Activated B cell treated with CpG ODN at 0.5 μM for 24 hours (primary cell): ENCODE measurements around the gene OGFOD1. TPM values are rescaled to one million over a fixed set of nuclear protein-coding genes. Genes with fewer than 3 reads are reported as not detected.

Experiments used
- ATAC-seq: fragments of 200-7000 bp; cut with Tn5 transposase; one replicate; pipeline ENCODE4 v1.10.0; 2021; ENCODE audit warnings: low read depth, mild to moderate bottlenecking, moderate library complexity
- CTCF ChIA-PET: fragments of 350-600 bp; sonication (Branson Sonifier 250); formaldehyde crosslinking; loops from one replicate; lab custom pipeline; 2021; ENCODE audit warnings: antibody characterized with exemption; lab: Charles Lee
- POLR2A ChIA-PET: fragments of 350-600 bp; sonication (Branson Sonifier 250); formaldehyde crosslinking; loops from one replicate; lab custom pipeline; 2021; ENCODE audit warnings: antibody characterized with exemption; lab: Charles Lee
- DNase-seq: peaks from one replicate; pipeline ENCODE4 v3.0.0; 2022
- H3K27ac Mint-ChIP-seq: one replicate; pipeline ENCODE4 v1.8.0; 2020; ENCODE audit warnings: mixed read lengths
- H3K27me3 Mint-ChIP-seq: one replicate; pipeline ENCODE4 v1.8.0; 2021; ENCODE audit warnings: mixed read lengths
- H3K36me3 Mint-ChIP-seq: one replicate; pipeline ENCODE4 v1.8.0; 2021; ENCODE audit warnings: low read depth, mixed read lengths
- H3K4me1 Mint-ChIP-seq: one replicate; pipeline ENCODE4 v1.8.0; 2021; ENCODE audit warnings: mixed read lengths
- H3K4me3 Mint-ChIP-seq: one replicate; pipeline ENCODE4 v1.8.0; 2020; ENCODE audit warnings: mild to moderate bottlenecking, mixed read lengths
- H3K9me3 Mint-ChIP-seq: one replicate; pipeline ENCODE4 v1.8.0; 2020; ENCODE audit warnings: mixed read lengths
- intact Hi-C: fragments of 100-400 bp; cut with micrococcal nuclease; formaldehyde crosslinking; loops from one replicate; pipeline ENCODE4 v1.15.1; 2024
- total RNA-seq: library from RNA; stranded (reverse); gene quantifications from 2 replicates; pipeline ENCODE4 v1.2.3, GENCODE V29; 2022
- TF ChIP-seq, protein P1 (sequence below): fragments of 200-600 bp; IDR thresholded peaks from one replicate; pipeline ENCODE4 v1.8.0; 2022; ENCODE audit warnings: antibody characterized with exemption, mild to moderate bottlenecking

The OGFOD1 gene
- total RNA-seq, 1 donor from 2014 or later = 51.8 TPM

DNA sequence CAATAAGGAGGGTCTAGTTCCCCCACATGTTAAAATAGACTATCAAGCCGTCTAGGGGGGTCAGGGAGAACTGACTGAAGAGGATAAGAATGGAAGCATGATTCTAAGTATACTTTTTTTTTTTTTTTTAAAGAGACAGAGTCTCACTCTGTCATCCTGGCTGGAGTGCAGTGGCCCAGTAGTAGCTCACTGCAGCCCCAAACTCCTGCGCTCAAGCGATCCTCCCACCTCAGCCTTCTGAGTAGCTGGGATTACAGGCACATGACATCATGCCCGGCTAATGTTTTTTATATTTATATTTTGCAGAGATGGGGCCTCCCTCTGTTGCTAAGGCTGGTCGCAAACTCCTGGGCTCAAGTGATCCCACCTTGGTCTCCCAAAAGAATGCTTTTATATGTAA, 40.2 kb upstream of the OGFOD1 start:
- Mint-ChIP-seq H3K27ac (no peak overlapping the region), H3K4me3 (no peak overlapping the region), H3K4me1 (peaks cover 22% of the 10 kb centered on the region), H3K9me3 (no peaks in the 10 kb centered on the region), H3K36me3 (peaks cover 71% of the 10 kb centered on the region), H3K27me3 (no peaks in the 10 kb centered on the region)
- TF ChIP-seq, protein P1, sequence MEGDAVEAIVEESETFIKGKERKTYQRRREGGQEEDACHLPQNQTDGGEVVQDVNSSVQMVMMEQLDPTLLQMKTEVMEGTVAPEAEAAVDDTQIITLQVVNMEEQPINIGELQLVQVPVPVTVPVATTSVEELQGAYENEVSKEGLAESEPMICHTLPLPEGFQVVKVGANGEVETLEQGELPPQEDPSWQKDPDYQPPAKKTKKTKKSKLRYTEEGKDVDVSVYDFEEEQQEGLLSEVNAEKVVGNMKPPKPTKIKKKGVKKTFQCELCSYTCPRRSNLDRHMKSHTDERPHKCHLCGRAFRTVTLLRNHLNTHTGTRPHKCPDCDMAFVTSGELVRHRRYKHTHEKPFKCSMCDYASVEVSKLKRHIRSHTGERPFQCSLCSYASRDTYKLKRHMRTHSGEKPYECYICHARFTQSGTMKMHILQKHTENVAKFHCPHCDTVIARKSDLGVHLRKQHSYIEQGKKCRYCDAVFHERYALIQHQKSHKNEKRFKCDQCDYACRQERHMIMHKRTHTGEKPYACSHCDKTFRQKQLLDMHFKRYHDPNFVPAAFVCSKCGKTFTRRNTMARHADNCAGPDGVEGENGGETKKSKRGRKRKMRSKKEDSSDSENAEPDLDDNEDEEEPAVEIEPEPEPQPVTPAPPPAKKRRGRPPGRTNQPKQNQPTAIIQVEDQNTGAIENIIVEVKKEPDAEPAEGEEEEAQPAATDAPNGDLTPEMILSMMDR = no peak
- POLR2A ChIA-PET = no interaction called here
- ATAC-seq = no peak
- no peak for DNase-seq
- CTCF ChIA-PET = no interaction called here
- intact Hi-C loops = no loop called here

DNA sequence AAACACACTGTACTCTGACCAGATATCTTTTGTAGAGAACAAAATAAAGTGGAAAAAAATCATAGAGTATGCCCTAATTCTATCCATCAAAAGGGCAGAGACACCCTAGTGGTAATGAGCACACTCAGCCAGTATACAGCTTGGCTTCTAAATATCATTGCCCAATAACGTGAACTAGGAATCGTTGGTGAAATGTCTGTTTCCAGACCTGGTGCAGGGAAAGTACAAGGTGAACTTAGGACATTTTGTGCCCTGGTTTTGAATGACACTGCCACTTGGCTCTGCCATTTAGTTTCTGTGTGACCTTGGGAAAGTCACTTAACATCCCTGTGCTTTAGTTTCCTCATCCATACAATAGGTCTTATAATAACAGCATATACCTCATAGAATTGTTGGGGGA, 39.7 kb upstream of the OGFOD1 start:
- Mint-ChIP-seq H3K4me3 (no peak overlapping the region), H3K4me1 (peaks cover 26% of the 10 kb centered on the region), H3K36me3 (peaks cover 71% of the 10 kb centered on the region), H3K27me3 (no peaks in the 10 kb centered on the region), H3K27ac (no peak overlapping the region), H3K9me3 (no peaks in the 10 kb centered on the region)
- intact Hi-C loops = no loop called here
- ATAC-seq (no peak), DNase-seq (no peak)
- TF ChIP-seq, protein P1 = no peak
- ChIA-PET CTCF (no interaction called here), POLR2A (no interaction called here)

DNA sequence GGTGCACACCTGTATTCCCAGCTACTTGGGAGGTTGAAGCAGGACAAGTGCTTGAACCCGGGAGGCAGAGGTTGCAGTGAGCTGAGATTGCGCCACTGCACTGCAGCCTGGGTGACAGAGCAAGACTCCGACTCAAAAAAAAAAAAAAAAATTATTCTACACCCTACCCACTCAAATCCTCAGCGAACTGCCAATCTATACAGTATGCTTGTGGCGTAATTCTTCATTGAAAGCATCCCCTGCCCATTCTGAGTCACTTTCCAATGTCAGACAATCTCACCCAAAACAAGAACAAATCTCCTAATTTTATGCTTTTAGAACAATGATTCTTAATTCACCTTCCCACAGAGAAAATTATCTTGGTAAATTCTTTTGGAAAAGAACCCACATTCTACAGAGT, 38.0 kb upstream of the OGFOD1 start:
- H3K4me1 Mint-ChIP-seq = peaks cover 37% of the 10 kb centered on the region
- ChIA-PET CTCF (no interaction called here), POLR2A (interaction anchor here (1.8 kb wide), 1 partner anchor 10 kb away, joined by 4 read pairs; no protein-coding TSS in a partner anchor)
- ATAC-seq (no peak), DNase-seq (no peak)
- TF ChIP-seq, protein P1 = no peak
- H3K4me3 Mint-ChIP-seq = no peak overlapping the region
- peak overlapping the region; percentile 41 for H3K27ac Mint-ChIP-seq
- peaks cover 64% of the 10 kb centered on the region for H3K36me3 Mint-ChIP-seq
- H3K27me3 Mint-ChIP-seq = no peaks in the 10 kb centered on the region
- no peaks in the 10 kb centered on the region for H3K9me3 Mint-ChIP-seq
- intact Hi-C loops = no loop called here

DNA sequence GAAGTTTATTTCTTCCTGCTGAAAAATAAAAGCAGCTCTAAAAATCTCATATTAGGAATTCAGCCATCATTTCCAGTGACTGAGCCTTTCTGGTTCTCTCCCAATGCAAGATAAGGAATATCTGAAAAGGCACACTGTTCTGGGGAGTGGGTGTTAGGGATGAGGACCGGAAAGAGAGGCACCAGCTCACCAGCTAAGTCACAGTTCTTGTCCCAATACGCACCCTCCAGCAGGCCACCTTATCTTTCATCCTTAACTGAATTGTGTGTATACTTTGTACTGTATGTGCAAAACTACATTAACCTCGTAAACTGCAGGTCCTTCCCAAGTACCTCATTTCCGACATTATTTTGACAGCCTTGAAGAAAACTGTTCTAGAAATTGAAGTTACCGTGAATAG, 37.0 kb upstream of the OGFOD1 start:
- Mint-ChIP-seq H3K27me3 (no peaks in the 10 kb centered on the region), H3K4me3 (no peak overlapping the region), H3K27ac (peak overlapping the region; percentile 32), H3K36me3 (peaks cover 57% of the 10 kb centered on the region), H3K9me3 (no peaks in the 10 kb centered on the region), H3K4me1 (peaks cover 46% of the 10 kb centered on the region)
- no peak for ATAC-seq
- TF ChIP-seq, protein P1 = no peak
- ChIA-PET POLR2A (interaction anchor here (1.6 to 1.8 kb wide), 2 partner anchors 9 to 37 kb away, joined by 3 to 4 read pairs; partner anchors contain the start of genes NUDT21 and OGFOD1), CTCF (no interaction called here)
- intact Hi-C loops = no loop called here
- no peak for DNase-seq

DNA sequence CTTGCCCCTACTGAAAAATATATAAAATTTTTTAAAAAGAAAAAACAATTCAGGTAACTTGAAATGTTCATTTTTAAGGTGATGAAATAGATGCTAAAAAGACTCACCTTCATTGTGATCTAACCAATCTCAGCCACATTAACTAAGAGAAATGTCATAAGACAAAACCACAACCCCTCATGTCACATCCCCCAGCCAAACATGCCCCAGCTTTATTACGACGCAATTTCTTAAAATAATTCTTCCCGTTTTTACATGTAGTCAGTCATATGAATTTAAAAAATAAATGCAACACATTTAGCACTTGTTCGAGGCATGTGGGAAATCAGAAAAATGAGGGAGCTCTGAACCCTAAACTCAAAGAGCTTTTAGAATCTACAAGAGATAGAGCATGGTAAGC, 35.5 kb upstream of the OGFOD1 start:
- TF ChIP-seq, protein P1 = no peak
- DNase-seq = no peak
- POLR2A ChIA-PET = no interaction called here
- H3K27ac Mint-ChIP-seq = peak overlapping the region; percentile 67
- CTCF ChIA-PET = no interaction called here
- no peaks in the 10 kb centered on the region for H3K9me3 Mint-ChIP-seq
- H3K27me3 Mint-ChIP-seq = no peaks in the 10 kb centered on the region
- intact Hi-C loops = no loop called here
- peaks cover 49% of the 10 kb centered on the region for H3K36me3 Mint-ChIP-seq
- peak overlapping the region; percentile 58 for H3K4me3 Mint-ChIP-seq
- H3K4me1 Mint-ChIP-seq = peaks cover 60% of the 10 kb centered on the region
- peak; percentile 37 for ATAC-seq
